Left renal cortex interstitium (tissue), 4 donors: Measurements from ENCODE around the gene MAB21L3. TPM values are rescaled to one million over a fixed set of nuclear protein-coding genes. Genes with fewer than 3 reads are reported as not detected.

Experiments
- DNase-seq, 4 donors: peaks; one replicate each; pipeline ENCODE4 v3.0.0-alpha.2; 2013; ENCODE audit warnings: low read depth in 4 of 4, low spot score in 2 of 4, missing footprints in 1 of 4
- polyA plus RNA-seq, 4 donors: library from polyadenylated mRNA; unstranded; fragments of 120-200 nt; gene quantifications; one replicate each; pipeline ENCODE4 v1.2.1, GENCODE V29; 2013; ENCODE audit not compliant: insufficient read length in 4 of 4

MAB21L3 gene
- 1 to 10 TPM in 1 of 4 donors, under 1 TPM in 3; 0.62 to 1.1 (median 0.78) TPM for polyA plus RNA-seq

- no peak for DNase-seq
These were observed at the start of gene MAB21L3 for GRCh38 chr1:116110567-116111523. Gene MAB21L3 (plus strand): TSS chr1:116111399. CDS start chr1:116112616, 1,217 bp downstream.

DNA sequence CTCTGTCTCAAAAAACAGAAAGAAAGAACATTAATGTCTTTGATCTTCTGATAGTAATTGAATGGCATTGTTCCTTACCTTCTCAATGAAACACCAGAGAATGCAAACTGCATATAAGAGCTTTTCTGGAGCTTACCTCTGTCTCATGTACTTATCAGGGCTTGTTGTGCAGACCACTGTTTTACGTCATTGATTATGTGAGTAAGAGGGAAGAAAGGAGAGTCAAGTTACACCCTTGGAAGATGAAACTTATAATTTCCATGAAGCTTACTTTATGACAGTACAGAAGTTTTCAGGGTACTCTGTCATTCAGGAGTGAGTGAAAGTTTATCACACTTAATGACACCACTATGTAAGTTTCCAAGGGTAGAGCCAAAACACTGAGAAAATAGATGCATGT is 49.0 kb upstream of the MAB21L3 start:
- DNase-seq, result no peak

- no peak for DNase-seq
These were observed 46.6 kb upstream of the MAB21L3 start for GRCh38 chr1:116064616-116065015.

GRCh38 chr1:116066868-116067565 is 44.2 kb upstream of the MAB21L3 start:
- DNase-seq, result no peak

DNA sequence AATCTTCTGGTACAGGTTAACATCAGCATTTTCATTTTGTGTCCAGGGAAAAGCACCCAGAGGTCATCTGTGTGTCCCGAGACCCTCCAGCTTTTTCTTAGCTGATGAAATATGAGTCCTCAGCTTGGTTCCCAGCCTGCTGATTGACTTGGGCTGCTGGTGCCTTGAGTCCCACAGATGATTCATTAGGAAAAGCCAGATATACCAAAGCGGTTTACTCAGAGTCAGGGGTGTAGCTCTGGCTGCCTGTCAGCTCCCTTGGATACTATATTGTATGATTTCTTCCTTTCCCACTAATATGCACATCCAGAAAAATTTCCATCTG is 43.7 kb upstream of the MAB21L3 start:
- no peak for DNase-seq

GRCh38 chr1:116075575-116075974 is 35.6 kb upstream of the MAB21L3 start:
- DNase-seq, result no peak

- DNase-seq, result no peak
These were observed 35.2 kb upstream of the MAB21L3 start for GRCh38 chr1:116075990-116076389.

- DNase-seq, result no peak
These were observed 34.4 kb upstream of the MAB21L3 start for GRCh38 chr1:116076831-116077230.

- DNase-seq, result no peak
These were observed 32.4 kb upstream of the MAB21L3 start for GRCh38 chr1:116078699-116079223.

GRCh38 chr1:116087628-116088027 is 23.6 kb upstream of the MAB21L3 start:
- no peak for DNase-seq

DNA sequence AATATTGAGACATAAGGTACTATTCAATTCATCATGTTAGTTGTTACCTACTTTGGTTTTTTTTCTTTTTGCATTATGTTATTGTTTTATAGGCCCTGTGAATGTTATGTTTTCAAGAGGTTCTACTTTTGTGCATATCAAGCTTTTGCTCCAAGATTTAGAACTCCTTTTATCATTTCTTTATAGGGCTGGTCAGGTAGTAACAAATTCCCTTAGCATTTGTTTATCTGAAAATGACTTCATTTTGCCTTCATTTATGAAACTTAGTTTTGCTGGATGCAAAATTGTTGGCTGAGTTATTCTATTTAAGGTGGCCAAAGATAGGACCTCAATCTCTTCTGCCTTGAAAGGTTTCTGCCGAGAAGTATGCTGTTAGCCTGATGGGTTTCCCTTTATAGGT is 21.3 kb upstream of the MAB21L3 start:
- no peak for DNase-seq

DNA sequence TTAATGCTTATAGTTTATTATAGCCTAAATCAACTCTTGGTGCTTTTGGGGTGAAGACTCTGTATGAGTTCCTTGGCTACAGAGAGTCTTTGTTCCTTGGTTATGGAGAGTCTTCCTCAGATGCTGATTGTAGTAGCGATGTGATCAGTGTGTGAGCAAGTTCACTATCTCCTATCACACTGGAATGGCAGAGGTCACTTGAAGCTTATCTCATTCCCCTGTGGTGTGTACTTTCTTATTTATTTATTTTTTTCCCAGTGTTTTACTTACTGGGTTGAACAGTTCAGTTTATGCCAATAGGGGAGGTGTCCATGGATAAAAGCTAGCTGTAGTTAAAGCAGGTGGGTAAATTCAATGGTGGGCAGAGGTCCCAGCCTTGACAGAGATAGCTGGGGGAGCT is 20.1 kb upstream of the MAB21L3 start:
- DNase-seq, result no peak

GRCh38 chr1:116092752-116093489 is 18.3 kb upstream of the MAB21L3 start:
- DNase-seq, result no peak

DNA sequence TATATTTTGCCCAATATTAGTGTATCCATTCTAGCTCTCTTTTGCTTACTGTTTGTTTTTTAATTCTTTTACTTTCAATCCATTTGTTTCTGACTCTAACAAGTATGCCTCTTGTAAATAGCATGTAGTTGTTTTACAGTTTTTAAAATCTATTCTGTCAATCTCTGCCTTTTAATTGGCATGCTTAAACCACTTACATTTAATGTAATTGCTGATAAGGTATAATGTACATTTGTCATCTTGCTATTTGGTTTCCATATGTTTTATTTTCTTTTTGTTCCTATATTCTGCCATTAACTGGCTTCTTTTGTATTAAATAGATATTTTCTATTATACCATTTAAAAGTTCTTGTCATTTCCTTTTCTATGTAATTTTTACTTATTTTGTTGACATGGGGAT is 16.2 kb upstream of the MAB21L3 start:
- no peak for DNase-seq

DNA sequence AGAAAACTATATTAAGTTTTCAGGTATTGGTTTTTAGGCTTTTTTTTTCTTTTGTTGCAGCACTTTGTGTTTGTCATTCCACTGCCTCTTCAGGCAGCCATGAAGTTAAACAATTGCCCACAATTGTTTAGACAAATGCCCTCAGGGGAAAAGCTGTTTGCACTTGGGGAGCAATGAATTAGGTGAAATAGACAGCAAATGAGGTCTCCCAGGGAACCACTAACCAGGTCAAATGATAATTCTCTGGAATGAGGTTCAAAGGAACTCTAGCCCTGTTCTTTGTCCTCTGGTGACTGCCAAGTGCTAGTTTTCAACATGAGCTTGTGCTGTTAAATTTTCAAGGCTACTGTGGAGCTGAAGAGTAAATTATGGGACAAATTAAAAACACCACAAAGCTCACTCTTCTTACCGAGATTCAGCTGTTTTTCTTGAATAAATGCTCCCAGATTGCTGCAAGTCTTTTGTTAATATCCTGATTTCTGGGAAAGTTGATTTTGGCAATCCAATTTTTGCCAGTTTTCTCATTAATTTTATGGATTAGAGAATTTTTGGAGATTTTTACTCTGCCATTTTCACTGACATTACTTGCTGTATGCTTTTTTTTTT is 15.1 kb upstream of the MAB21L3 start:
- DNase-seq, result no peak

GRCh38 chr1:116097626-116098025 is 13.6 kb upstream of the MAB21L3 start:
- DNase-seq, result no peak

DNA sequence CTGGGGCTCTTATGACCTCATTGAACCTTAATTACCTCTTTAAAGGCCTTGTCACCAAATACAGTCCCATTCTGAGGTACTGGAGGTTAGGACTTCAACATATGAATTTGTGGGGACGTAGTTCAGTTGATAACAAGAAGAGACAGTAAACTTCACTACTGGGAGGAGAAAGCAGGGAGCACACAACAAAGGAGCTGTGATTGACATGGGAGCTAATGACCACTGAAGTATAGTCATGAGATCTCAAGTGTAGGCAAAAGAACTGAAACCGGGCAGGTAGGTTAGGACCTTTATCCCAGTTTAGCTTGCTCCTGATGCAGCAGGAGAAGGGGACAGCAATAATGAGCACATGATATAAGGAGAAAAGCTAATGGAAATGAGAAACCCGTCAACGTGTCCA is 11.8 kb upstream of the MAB21L3 start:
- DNase-seq, result no peak

GRCh38 chr1:116099919-116100318 is 11.3 kb upstream of the MAB21L3 start:
- DNase-seq, result no peak

GRCh38 chr1:116104667-116105066 is 6.5 kb upstream of the MAB21L3 start:
- DNase-seq, result no peak

- DNase-seq, result no peak
These were observed 5.2 kb upstream of the MAB21L3 start for GRCh38 chr1:116105996-116106395.
